ENCODE results near the gene ZNF366. TPM values are rescaled to one million over a fixed set of nuclear protein-coding genes. Genes with fewer than 3 reads are reported as not detected.

ZNF366 gene
- polyA plus RNA-seq, 2 of the 4 experiments (the other 2 are of a cell fraction) = not detected

DNA sequence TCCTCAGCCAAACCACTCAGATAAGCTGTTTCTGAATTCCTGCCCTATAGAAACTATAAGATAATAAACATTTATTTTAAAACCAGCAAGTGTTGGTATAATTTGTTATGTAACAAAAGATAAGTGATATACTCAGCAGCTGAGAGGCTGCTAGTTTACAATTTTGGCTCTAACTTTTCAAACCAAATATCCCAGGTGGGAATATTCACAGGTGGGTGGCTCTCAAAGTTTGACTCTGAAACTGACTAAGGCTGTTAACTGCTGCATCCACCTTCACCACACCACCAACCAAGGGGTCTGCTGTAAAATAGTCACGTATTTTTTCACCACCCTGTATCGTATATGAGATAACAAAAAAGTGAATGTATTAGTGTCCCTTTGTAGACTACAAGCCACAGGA is 9.7 kb upstream of the ZNF366 start:
- Histone ChIP-seq H3K4me2 (no peak overlapping the region), H3K9me3 (peaks cover 20% of the 10 kb centered on the region), H3K4me3 (no peak overlapping the region), H3K27ac (no peak overlapping the region), H3K4me1 (no peaks in the 10 kb centered on the region)
- POLR2A ChIA-PET = no interaction called here
- TF ChIP-seq NR3C1 (IDR thresholded peaks at IDR 0.05) (no peak), CEBPB (IDR thresholded peaks at IDR 0.05) (no peak), SMC3 (IDR thresholded peaks at IDR 0.05) (no peak), MAFK (IDR thresholded peaks at IDR 0.05; ENCODE audit: partially characterized antibody) (no peak), HOXA7 (CRISPR knock-in tag; IDR thresholded peaks at IDR 0.05) (no peak), EP300 (IDR thresholded peaks at IDR 0.05) (no peak), ZFP36 (IDR thresholded peaks at IDR 0.05; ENCODE audit: borderline replicate concordance, partially characterized antibody) (no peak), JUNB (IDR thresholded peaks at IDR 0.05) (no peak), MAZ (IDR thresholded peaks at IDR 0.05; ENCODE audit: borderline replicate concordance, low read depth, low read length) (no peak), FOSL2 (IDR thresholded peaks at IDR 0.05) (no peak), FOSL2 (CRISPR knock-in tag; IDR thresholded peaks at IDR 0.05) (no peak), ZNF302 (CRISPR knock-in tag; IDR thresholded peaks at IDR 0.05) (no peak)
- TF ChIP-seq, protein P1, sequence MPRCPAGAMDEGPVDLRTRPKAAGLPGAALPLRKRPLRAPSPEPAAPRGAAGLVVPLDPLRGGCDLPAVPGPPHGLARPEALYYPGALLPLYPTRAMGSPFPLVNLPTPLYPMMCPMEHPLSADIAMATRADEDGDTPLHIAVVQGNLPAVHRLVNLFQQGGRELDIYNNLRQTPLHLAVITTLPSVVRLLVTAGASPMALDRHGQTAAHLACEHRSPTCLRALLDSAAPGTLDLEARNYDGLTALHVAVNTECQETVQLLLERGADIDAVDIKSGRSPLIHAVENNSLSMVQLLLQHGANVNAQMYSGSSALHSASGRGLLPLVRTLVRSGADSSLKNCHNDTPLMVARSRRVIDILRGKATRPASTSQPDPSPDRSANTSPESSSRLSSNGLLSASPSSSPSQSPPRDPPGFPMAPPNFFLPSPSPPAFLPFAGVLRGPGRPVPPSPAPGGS (IDR thresholded peaks at IDR 0.05) = no peak
- WGBS (ENCODE audit: missing lambda C conversion rate) = 54% methylated on average over 2 of the region's 2 CpGs
- FAIRE-seq = no peak
- CTCF ChIA-PET = interaction anchor here (0.6 to 4.6 kb wide), 2 partner anchors 23 to 150 kb away, joined by 4 to 22 read pairs; no protein-coding TSS in a partner anchor
- no peak for DNase-seq (ENCODE audit: low read depth in 1 of 2, low spot score in 1 of 2)
- ATAC-seq = no peak

DNA sequence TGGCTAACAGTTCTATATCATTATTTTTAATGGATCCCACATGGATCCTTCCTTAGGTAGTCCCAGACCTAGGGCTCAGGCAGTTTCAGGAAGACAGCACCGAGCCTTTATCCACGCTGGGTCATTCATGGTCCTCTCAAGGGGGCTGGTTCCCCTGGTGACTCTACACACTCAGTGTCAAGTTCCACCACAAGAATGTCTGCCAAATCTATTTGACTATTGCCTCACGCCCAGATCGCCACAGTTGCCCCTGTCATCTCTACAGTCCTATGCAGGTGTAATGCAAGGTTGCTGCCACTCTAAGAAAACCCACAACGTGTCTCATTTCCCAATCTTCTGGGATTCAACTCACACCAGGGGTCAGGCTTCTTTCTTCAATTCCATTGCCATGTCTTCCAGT is 8.0 kb upstream of the ZNF366 start:
- no peak for FAIRE-seq
- 79% methylated on average over 5 of the region's 5 CpGs for WGBS (ENCODE audit: missing lambda C conversion rate)

DNA sequence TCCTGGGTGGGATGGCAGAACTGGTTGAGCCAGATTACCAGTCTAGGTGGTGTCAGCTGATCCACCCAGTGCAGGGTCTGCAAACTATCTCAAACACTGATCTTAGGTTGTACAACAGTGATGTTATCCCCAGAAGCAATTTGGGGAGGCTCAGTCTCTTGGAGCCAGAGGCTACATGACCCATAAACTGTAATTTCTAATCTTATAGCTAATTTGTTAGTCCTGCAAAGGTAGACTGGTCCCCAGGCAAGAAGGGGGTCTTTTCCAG is 5.3 kb upstream of the ZNF366 start:
- H3K9me3 ChIP-seq = no peaks in the 10 kb centered on the region
- no peak overlapping the region for H3K4me3 ChIP-seq
- DNase-seq (ENCODE audit: low read depth in 1 of 2, low spot score in 1 of 2) (no peak), ATAC-seq (no peak), FAIRE-seq (no peak)
- ChIA-PET POLR2A (no interaction called here), CTCF (interaction anchor here (0.9 to 2.1 kb wide), 3 partner anchors 15 to 146 kb away, joined by 4 to 6 read pairs (median 4); no protein-coding TSS in a partner anchor)
- H3K4me1 ChIP-seq = no peaks in the 10 kb centered on the region
- TF ChIP-seq CBX2 (IDR thresholded peaks at IDR 0.05; ENCODE audit: borderline replicate concordance, low read depth) = no peak
- TF ChIP-seq, protein P2, sequence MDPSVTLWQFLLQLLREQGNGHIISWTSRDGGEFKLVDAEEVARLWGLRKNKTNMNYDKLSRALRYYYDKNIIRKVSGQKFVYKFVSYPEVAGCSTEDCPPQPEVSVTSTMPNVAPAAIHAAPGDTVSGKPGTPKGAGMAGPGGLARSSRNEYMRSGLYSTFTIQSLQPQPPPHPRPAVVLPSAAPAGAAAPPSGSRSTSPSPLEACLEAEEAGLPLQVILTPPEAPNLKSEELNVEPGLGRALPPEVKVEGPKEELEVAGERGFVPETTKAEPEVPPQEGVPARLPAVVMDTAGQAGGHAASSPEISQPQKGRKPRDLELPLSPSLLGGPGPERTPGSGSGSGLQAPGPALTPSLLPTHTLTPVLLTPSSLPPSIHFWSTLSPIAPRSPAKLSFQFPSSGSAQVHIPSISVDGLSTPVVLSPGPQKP (IDR thresholded peaks at IDR 0.05; ENCODE audit: low read depth, low read length) = no peak
- no peak for TF ChIP-seq EP300 (IDR thresholded peaks at IDR 0.05)
- TF ChIP-seq HEYL (CRISPR knock-in tag; IDR thresholded peaks at IDR 0.05) = no peak
- TF ChIP-seq ESRRA (IDR thresholded peaks at IDR 0.05; ENCODE audit: borderline replicate concordance, low read length) = no peak
- TF ChIP-seq POLR2AphosphoS2 (conservative IDR thresholded peaks at IDR 0.05; ENCODE audit: low read length) = no peak
- no peak for TF ChIP-seq ZC3H11A (IDR thresholded peaks at IDR 0.05)
- no peak for TF ChIP-seq HOXB13 (CRISPR knock-in tag; IDR thresholded peaks at IDR 0.05; ENCODE audit: low read depth)
- TF ChIP-seq MAFK (IDR thresholded peaks at IDR 0.05; ENCODE audit: partially characterized antibody) = no peak
- TF ChIP-seq, protein P3, sequence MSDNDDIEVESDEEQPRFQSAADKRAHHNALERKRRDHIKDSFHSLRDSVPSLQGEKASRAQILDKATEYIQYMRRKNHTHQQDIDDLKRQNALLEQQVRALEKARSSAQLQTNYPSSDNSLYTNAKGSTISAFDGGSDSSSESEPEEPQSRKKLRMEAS (IDR thresholded peaks at IDR 0.05) = no peak
- no peak for TF ChIP-seq SREBF2 (IDR thresholded peaks at IDR 0.05)
- TF ChIP-seq JUN (IDR thresholded peaks at IDR 0.05) = no peak
- no peak for TF ChIP-seq KDM1A (IDR thresholded peaks at IDR 0.05; ENCODE audit: low read depth)
- TF ChIP-seq KDM5A (IDR thresholded peaks at IDR 0.05) = no peak
- no peak for TF ChIP-seq TP53 (CRISPR knock-in tag; IDR thresholded peaks at IDR 0.05)
- TF ChIP-seq RNF2 (IDR thresholded peaks at IDR 0.05; ENCODE audit: borderline replicate concordance, low read depth) = no peak
- TF ChIP-seq FOXS1 (CRISPR knock-in tag; IDR thresholded peaks at IDR 0.05) = no peak
- no peak for TF ChIP-seq JUNB (IDR thresholded peaks at IDR 0.05)
- no peak for TF ChIP-seq POLR2A (IDR thresholded peaks at IDR 0.05; ENCODE audit: low read length)
- H3K27ac ChIP-seq = no peak overlapping the region
- no peak overlapping the region for H3K4me2 ChIP-seq

More for the DNA sequence above, 8.0 kb upstream of the ZNF366 start:
- DNase-seq (ENCODE audit: low read depth in 1 of 2, low spot score in 1 of 2) (no peak), ATAC-seq (no peak)
- H3K27ac ChIP-seq = no peak overlapping the region
- POLR2A ChIA-PET = no interaction called here
- H3K4me1 ChIP-seq = no peaks in the 10 kb centered on the region
- no peak overlapping the region for H3K4me3 ChIP-seq
- H3K4me2 ChIP-seq = no peak overlapping the region
- CTCF ChIA-PET = no interaction called here
- H3K9me3 ChIP-seq = peaks cover 12% of the 10 kb centered on the region; the same call in 2 of the 3 replicates
- TF ChIP-seq SMC3 (IDR thresholded peaks at IDR 0.05) (no peak), FOXS1 (CRISPR knock-in tag; IDR thresholded peaks at IDR 0.05) (no peak), JUN (IDR thresholded peaks at IDR 0.05) (no peak)
- TF ChIP-seq, protein P3 (IDR thresholded peaks at IDR 0.05) = no peak

Measured in A549 (cell line).